Epithelial cell of esophagus (primary cell): ENCODE measurements around the gene CHST5.
A peak's percentile ranks its signal among the peaks of the same experiment; 100 is the strongest.
"Not testable (repeated sequence)": the region's sequence is repeated elsewhere in the genome, so short reads cannot be mapped to it uniquely, and the experiment has no call there.

Experiments
- DNase-seq: peaks from one replicate; pipeline ENCODE4 v3.0.0; 2010; ENCODE audit warnings: low read depth
- H3K4me3 ChIP-seq: 2 replicates; pipeline ENCODE4 v1.5.1; 2011; ENCODE audit warnings: mild to moderate bottlenecking, low read length, control low read depth
- CTCF ChIP-seq: IDR thresholded peaks from 2 replicates; pipeline ENCODE4 v1.5.1; 2011; ENCODE audit warnings: low read depth, mild to moderate bottlenecking, low read length, control low read depth, inconsistent platforms; ENCODE audit not compliant: insufficient read depth; ENCODE audit errors: missing control alignments

Gene CHST5

DNA sequence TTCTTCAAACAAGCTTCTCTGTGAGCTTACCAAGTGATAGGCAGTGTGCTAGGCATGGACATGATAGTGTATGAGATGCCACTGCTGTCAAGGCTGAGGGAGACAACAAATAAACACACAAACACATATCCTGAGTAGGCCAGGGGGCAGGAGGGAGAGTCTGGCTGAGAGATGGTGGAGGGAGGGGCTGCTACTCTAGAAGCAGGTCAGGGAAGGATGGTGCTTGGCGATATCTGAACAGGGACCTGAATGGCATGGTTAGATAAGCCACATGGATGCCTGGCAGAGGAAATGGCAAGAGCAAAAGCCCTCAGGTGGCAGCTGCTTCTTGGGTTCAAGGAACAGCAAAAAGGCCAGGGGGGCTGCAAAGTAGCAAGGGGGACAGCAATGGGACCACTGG is 32.1 kb downstream of the CHST5 start:
- no peak overlapping the region for H3K4me3 ChIP-seq
- DNase-seq = no peak
- no peak for TF ChIP-seq CTCF

GRCh38 chr16:75502916-75503605 is 32.8 kb downstream of the CHST5 start:
- DNase-seq = peak; percentile 57
- TF ChIP-seq CTCF = no peak
- no peak overlapping the region for H3K4me3 ChIP-seq

DNA sequence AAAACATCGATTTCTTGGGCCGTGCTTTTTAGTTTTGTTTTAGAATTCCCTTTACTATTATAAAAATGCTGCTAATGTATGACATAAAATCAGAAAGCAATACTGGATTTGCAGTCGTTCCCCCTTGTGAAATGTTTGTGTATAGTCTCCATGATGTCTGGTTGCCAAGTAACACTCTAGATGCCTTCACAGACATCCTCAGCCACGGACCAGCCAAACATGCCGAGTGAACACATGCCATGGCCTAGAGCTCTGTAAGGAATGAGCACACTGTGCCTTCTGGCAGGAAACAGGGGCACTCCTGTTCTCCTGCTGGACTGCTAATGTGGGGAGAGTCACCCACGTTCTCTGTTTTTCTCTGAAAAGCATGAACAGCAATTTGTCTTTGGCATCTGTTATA is 34.1 kb downstream of the CHST5 start:
- not testable (repeated sequence) for H3K4me3 ChIP-seq
- DNase-seq = peak; percentile 82

DNA sequence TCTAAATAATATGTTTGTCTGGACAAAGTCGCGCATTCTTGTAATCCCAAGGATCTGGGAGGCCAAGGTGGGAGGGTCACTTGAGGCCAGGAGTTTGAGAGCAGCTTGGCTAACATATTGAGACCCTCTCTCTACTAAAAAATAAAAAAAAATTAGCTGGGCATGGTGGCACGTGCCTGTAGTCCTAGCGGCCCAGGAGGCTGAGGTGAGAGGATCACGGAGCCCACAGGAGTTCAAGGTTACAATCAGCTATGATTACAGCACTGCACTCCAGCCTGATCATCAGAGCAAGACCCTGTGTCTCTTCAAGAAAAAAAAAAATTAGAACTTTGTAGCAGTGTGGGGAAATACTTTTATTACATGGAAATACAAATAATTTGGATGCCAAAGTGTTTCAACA is 34.5 kb downstream of the CHST5 start:
- DNase-seq = no peak
- no peak overlapping the region for H3K4me3 ChIP-seq
- no peak for TF ChIP-seq CTCF

DNA sequence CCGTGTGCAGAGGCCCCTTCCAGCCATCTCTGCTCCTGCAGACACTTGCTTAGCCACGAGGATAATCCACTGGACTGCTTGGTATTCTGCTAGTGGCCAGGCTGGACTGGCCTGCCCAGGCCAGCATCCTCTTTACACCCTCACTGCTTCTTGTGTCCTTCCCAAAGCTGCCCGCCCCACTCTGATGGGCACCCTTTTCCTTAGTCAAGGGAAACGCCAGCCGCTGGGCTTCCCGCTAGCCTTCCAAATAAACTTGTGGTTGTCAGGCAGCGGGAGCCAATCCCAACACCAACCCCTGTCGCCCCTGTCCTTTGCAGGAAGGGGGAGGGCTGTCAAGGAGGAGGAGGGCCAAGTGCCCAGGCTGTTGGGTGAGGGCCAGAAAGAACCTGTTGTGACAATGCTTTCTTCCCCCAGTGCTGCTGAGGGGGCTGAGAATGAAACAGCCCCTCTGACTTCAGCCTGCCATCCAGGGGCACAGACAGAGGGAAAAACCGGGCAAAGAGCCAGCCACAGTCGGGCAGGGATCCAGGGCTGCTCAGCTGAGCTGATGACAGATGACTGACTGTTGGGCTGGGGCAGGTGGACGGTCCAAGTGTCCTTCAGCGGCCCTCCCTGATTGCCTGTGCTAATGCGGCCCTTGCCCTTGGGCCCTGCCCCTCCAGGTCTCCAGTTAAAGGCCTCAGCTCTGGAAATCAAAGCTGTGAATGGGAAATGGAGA is 37.1 kb downstream of the CHST5 start:
- DNase-seq = peak; percentile 51
- H3K4me3 ChIP-seq = not testable (repeated sequence)

GRCh38 chr16:75497558-75497957 is 38.4 kb downstream of the CHST5 start:
- no peak for DNase-seq
- H3K4me3 ChIP-seq = no peak overlapping the region
- TF ChIP-seq CTCF = no peak

DNA sequence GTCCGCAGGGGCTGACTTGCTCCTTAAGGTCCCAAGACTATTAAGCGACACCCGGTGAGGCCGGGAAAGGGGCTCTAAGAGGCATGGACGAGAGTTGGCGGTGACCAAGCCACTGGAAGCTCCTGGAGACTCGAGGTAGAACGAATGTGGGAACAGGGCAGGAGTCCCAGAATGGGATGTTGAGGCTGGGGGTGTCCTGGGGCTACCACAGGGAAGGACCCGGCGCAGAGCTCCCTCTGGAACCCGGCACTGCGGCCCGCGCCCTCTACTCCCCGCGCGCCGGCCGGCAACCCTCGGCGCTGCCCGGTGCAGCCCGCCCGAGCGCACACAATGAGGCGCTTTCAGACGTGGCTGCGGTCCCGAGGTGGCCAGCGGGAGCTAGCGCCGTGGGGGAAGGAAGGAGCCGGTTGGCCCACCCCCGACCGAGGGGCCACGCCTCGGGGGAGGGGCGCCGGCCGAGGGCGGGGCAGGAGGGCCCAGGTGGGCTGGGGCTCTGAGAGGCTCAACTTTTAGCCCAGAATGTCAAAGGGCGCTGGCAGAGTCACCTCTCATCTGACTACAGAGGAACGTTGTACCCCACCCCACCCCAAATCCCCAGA is 40.7 kb downstream of the CHST5 start, which contains the start of gene CHST6:
TSS of gene CHST6 (minus strand) at position 366 of the 599 bp plus-strand sequence. CDS start 15,613 bp downstream, outside the sequence.
- TF ChIP-seq CTCF = no peak
- H3K4me3 ChIP-seq = peak within 1 kb of the TSS; percentile 14
- DNase-seq = no peak

- no peak for TF ChIP-seq CTCF
- no peak for DNase-seq
- H3K4me3 ChIP-seq = peak overlapping the region; percentile 14
Observed at GRCh38 chr16:75494661-75495075, 41.2 kb downstream of the CHST5 start.
